Activated CD4-positive, alpha-beta T cell treated with anti-CD3 and anti-CD28 coated beads for 36 hours (primary cell): ENCODE results near the gene PDE3B. TPM values are rescaled to one million over a fixed set of nuclear protein-coding genes. Genes with fewer than 3 reads are reported as not detected.
A peak's percentile ranks its signal among the peaks of the same experiment; 100 is the strongest.
"Not testable (repeated sequence)": the region's sequence is repeated elsewhere in the genome, so short reads cannot be mapped to it uniquely, and the experiment has no call there.

Experiments
- ATAC-seq: fragments of 200-7000 bp; cut with Tn5 transposase; one replicate; pipeline ENCODE4 v1.10.0; 2021; ENCODE audit warnings: mild to moderate bottlenecking, moderate library complexity
- CTCF ChIA-PET: fragments of 350-600 bp; sonication (Branson Sonifier 250); formaldehyde crosslinking; loops from one replicate; lab custom pipeline; 2021; ENCODE audit warnings: antibody characterized with exemption; lab: Charles Lee
- POLR2A ChIA-PET: fragments of 350-600 bp; sonication (Branson Sonifier 250); formaldehyde crosslinking; loops from one replicate; lab custom pipeline; 2021; ENCODE audit warnings: antibody characterized with exemption, inconsistent platforms; lab: Charles Lee
- DNase-seq: peaks from one replicate; pipeline ENCODE4 v3.0.0-alpha.2; 2020
- H3K27ac Mint-ChIP-seq: one replicate; pipeline ENCODE4 v1.8.0; 2021; ENCODE audit warnings: mixed read lengths
- H3K27me3 Mint-ChIP-seq: one replicate; pipeline ENCODE4 v1.8.0; 2021; ENCODE audit warnings: mixed read lengths
- H3K36me3 Mint-ChIP-seq: one replicate; pipeline ENCODE4 v1.8.0; 2021; ENCODE audit warnings: low read depth, mixed read lengths
- H3K4me1 Mint-ChIP-seq: one replicate; pipeline ENCODE4 v1.8.0; 2021; ENCODE audit warnings: mixed read lengths
- H3K4me3 Mint-ChIP-seq: one replicate; pipeline ENCODE4 v1.8.0; 2021; ENCODE audit warnings: mild to moderate bottlenecking, moderate library complexity, mixed read lengths
- H3K9me3 Mint-ChIP-seq: one replicate; pipeline ENCODE4 v1.8.0; 2021; ENCODE audit warnings: low read depth, mixed read lengths
- intact Hi-C, 2 experiments: fragments of 100-400 bp; cut with DNase I in 1 of 2; cut with micrococcal nuclease in 1 of 2; formaldehyde crosslinking; loops; one replicate each; pipeline versions ENCODE4 v1.14.2 to v1.15.1; 2022 to 2024; cut with DNase I, micrococcal nuclease
- total RNA-seq, 2 experiments: library from RNA; stranded (reverse); gene quantifications; one replicate each; pipeline ENCODE4 v1.2.3, GENCODE V29; 2021

PDE3B gene
- total RNA-seq, 2 experiments from 2014 or later = 24.7 to 25.8 TPM

DNA sequence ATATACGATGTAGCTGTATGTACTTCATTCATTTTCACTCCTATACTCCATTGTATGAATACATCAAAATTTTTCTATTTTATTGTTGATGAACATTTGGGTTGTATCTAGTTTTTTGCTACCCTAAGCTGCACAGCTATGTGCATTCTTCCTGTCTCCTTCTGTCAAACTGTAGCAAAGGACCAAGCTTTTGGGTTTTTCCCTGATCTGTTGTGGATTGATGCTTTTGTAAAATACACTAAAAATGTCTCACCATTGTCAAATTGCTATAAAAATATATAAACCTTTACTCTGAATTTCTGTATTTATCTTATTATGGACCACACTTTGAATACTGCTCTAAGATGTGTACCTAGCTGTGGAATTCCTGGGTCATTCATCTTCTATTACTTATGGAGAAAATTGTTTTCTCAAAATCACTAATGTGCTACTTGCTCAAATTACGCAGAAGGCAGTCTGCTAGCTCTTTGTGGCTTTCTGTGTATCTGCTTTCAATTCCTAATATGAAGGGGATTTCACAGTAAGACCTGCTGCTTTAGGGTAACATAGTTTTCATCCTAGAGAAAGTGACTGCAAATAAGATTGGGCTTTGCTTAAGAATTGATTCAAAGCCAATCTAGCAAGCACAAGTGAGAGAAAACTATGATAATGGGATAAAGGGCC, 125.1 kb downstream of the PDE3B start:
- H3K36me3 Mint-ChIP-seq = no peaks in the 10 kb centered on the region
- peak overlapping the region; percentile 13 for H3K4me3 Mint-ChIP-seq
- POLR2A ChIA-PET = interaction anchor here (0.7 to 1.1 kb wide), 5 partner anchors 9 to 239 kb away, joined by 3 to 7 read pairs (median 3); partner anchors contain the start of gene CYP2R1
- ATAC-seq (peak; percentile 72), DNase-seq (peak; percentile 27)
- no peaks in the 10 kb centered on the region for H3K9me3 Mint-ChIP-seq
- intact Hi-C loops = loop anchor here in 1 of 2 experiments (1.0 to 10.0 kb wide), 5 partner anchors 122 to 434 kb away; no protein-coding TSS in a partner anchor
- peaks cover 55% of the 10 kb centered on the region for H3K4me1 Mint-ChIP-seq
- peak overlapping the region; percentile 58 for H3K27ac Mint-ChIP-seq
- H3K27me3 Mint-ChIP-seq = no peaks in the 10 kb centered on the region
- CTCF ChIA-PET = interaction anchor here (0.6 to 1.0 kb wide), 7 partner anchors 9 to 206 kb away, joined by 3 to 5 read pairs (median 3); no protein-coding TSS in a partner anchor

DNA sequence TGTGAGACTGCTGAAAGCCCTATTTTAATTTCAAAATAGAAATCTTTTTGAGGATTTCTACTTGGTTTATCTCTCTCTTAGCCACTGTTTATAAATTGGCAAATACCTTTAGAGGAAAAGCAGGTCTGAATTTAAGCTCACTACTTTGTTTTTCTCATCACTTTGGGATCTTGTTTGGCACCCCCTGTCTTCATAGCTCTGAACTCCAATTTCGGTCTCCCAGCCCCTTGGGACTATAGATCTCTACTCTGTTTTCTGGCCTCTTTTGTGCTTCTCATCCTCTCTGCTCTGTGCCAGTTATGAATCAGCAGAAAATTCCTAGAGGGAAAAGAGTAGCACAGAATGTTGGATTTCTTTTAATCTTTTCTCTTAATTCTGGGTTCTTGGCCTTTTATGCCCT, 130.2 kb downstream of the PDE3B start:
- Mint-ChIP-seq H3K4me3 (no peak overlapping the region), H3K4me1 (peaks cover 55% of the 10 kb centered on the region), H3K27me3 (no peaks in the 10 kb centered on the region), H3K36me3 (peaks cover 26% of the 10 kb centered on the region), H3K9me3 (peaks cover 1% of the 10 kb centered on the region), H3K27ac (peak overlapping the region; percentile 48)
- intact Hi-C loops = no loop called here
- ATAC-seq = peak; percentile 58
- DNase-seq = peak; percentile 25
- CTCF ChIA-PET = interaction anchor here (0.7 to 1.2 kb wide), 4 partner anchors 23 to 474 kb away, joined by 3 to 4 read pairs (median 4); no protein-coding TSS in a partner anchor
- POLR2A ChIA-PET = no interaction called here

DNA sequence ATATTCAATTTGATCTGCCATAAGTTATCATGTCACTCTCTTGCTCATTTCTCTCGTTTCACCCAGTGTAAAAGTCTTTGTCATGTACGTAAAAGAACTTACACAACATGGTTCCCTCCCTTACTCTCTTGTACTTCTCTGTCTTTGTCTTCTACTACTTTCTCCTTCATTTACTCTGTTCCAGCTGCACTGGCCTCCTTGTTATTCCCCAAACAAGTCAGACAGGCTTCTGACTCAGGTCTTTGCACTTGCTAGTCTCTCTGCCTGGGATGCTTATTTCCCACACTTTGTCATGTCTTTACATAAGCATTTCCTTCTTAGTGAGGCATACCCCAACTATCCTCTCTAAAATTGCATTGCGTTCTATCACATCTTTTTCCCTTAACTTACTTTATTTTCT, 131.1 kb downstream of the PDE3B start:
- Mint-ChIP-seq H3K9me3 (peaks cover 1% of the 10 kb centered on the region), H3K27ac (peak overlapping the region; percentile 10), H3K27me3 (no peaks in the 10 kb centered on the region), H3K4me1 (peaks cover 57% of the 10 kb centered on the region), H3K36me3 (peaks cover 35% of the 10 kb centered on the region), H3K4me3 (no peak overlapping the region)
- POLR2A ChIA-PET = no interaction called here
- no peak for DNase-seq
- peak; percentile 26 for ATAC-seq
- intact Hi-C loops = no loop called here
- CTCF ChIA-PET = interaction anchor here (1.0 to 1.1 kb wide), 3 partner anchors 51 to 474 kb away, joined by 3 to 4 read pairs (median 3); no protein-coding TSS in a partner anchor

- Mint-ChIP-seq H3K27me3 (no peaks in the 10 kb centered on the region), H3K9me3 (peaks cover 4% of the 10 kb centered on the region), H3K4me3 (no peak overlapping the region), H3K4me1 (peaks cover 58% of the 10 kb centered on the region), H3K36me3 (peaks cover 43% of the 10 kb centered on the region), H3K27ac (peak overlapping the region; percentile 33)
- DNase-seq (no peak), ATAC-seq (no peak)
- CTCF ChIA-PET = interaction anchor here (0.7 kb wide), 1 partner anchor 10 kb away, joined by 3 read pairs; no protein-coding TSS in a partner anchor
- POLR2A ChIA-PET = no interaction called here
- intact Hi-C loops = no loop called here
These were observed 132.3 kb downstream of the PDE3B start for GRCh38 chr11:14775897-14776296.

DNA sequence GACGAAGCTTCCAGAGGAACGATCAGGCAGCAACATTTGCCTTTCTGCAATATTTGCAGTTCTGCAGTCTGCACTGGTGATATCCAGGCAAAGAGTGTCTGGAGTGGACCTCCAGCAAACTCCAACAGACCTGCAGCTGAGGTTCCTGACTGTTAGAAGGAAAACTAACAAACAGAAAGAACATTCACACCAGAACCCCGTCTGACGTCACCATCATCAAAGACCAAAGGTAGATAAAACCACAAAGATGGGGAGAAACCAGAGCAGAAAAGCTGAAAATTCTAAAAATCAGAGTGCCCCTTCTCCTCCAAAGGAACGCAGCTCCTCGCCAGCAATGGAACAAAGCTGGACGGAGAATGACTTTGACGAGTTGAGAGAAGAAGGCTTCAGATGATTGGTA, 134.9 kb downstream of the PDE3B start:
- peak; percentile 26 for DNase-seq
- H3K27me3 Mint-ChIP-seq, ATAC-seq, intact Hi-C loops, H3K4me3 Mint-ChIP-seq: not testable (repeated sequence)
- CTCF ChIA-PET = interaction anchor here (0.8 to 2.0 kb wide), 3 partner anchors 10 to 129 kb away, joined by 3 to 7 read pairs (median 3); no protein-coding TSS in a partner anchor
- Mint-ChIP-seq H3K9me3 (peaks cover 16% of the 10 kb centered on the region), H3K27ac (peak overlapping the region; percentile 51), H3K4me1 (peaks cover 55% of the 10 kb centered on the region), H3K36me3 (peaks cover 65% of the 10 kb centered on the region)
- POLR2A ChIA-PET = interaction anchor here (1.5 kb wide), 1 partner anchor 10 kb away, joined by 4 read pairs; no protein-coding TSS in a partner anchor

DNA sequence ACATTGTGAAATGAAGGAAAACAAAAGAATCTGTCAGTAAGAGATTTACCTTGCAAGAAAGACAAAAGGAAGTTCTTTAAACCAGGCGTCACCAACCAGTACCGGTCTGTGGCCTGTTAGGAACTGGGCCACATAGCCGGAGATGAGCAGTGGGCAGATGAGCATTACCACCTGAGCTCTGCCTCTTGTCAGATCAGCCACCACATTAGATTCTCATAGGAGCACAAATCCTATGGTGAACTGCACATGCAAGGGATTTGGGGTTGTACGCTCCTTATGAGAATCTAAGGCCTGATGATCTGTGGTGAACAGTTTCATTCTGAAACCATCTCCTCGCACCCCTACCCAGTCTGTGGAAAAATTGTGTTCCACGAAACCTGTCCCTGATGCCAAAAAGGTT, 140.2 kb downstream of the PDE3B start:
- ATAC-seq (peak; percentile 44), DNase-seq (peak; percentile 8)
- intact Hi-C loops = no loop called here
- Mint-ChIP-seq H3K4me3 (no peak overlapping the region), H3K27me3 (no peaks in the 10 kb centered on the region), H3K27ac (peak overlapping the region; percentile 53), H3K36me3 (peaks cover 50% of the 10 kb centered on the region), H3K9me3 (peaks cover 23% of the 10 kb centered on the region), H3K4me1 (peaks cover 38% of the 10 kb centered on the region)
- ChIA-PET CTCF (no interaction called here), POLR2A (no interaction called here)

DNA sequence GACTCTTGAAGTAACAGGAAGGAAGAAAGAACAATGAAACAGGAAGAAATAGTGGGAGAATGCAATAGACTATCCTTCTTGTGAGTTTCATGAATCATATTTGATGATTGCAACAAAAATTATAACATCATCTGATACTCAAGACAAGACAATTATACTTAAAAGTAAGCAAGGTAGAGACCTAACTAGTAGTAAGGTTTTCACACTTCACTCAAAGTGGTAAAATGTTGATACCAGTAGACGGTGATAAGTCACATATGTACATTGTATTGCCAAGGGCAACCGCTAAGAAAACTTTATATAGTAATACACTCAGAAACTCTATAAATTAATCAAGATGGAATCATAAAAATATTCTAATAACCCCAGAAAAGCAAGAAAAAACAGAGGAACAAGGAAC, 140.6 kb downstream of the PDE3B start:
- no peak for DNase-seq
- peak overlapping the region; percentile 53 for H3K27ac Mint-ChIP-seq
- peaks cover 23% of the 10 kb centered on the region for H3K9me3 Mint-ChIP-seq
- ATAC-seq = peak; percentile 70
- H3K36me3 Mint-ChIP-seq = peaks cover 47% of the 10 kb centered on the region
- intact Hi-C loops = no loop called here
- peaks cover 34% of the 10 kb centered on the region for H3K4me1 Mint-ChIP-seq
- ChIA-PET CTCF (no interaction called here), POLR2A (no interaction called here)
- no peak overlapping the region for H3K4me3 Mint-ChIP-seq
- H3K27me3 Mint-ChIP-seq = no peaks in the 10 kb centered on the region

DNA sequence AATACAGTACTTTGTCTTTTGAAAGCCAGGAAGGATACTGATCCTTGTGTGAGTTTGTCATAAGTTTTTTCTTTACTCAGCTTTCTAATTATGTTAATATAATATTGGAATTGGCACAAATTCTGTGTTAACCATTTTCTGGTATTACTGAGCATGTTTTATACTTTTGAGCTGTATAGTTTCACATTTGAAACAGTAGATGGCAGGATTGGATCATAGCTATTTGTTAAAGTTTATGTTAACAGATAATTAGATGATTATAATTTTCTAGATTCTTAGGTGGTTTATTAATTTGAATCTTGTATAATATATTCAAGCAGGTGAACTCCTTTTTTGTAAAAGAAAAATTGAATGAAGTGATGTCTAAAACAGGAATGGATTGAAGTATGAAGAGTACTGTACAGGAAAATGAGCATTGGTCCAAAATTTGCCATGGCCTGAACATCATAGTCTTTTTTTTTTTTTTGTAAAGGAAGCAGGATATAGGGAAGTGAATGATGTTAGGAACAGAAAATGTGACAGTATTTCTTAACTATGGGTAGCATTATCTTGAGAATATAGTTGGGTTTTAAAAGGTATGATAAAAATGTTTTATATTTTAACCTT, 146.4 kb downstream of the PDE3B start:
- H3K27ac Mint-ChIP-seq = no peak overlapping the region
- POLR2A ChIA-PET = interaction anchor here (1.0 kb wide), 1 partner anchor 117 kb away, joined by 4 read pairs; no protein-coding TSS in a partner anchor
- DNase-seq (no peak), ATAC-seq (no peak)
- peaks cover 7% of the 10 kb centered on the region for H3K4me1 Mint-ChIP-seq
- H3K9me3 Mint-ChIP-seq = no peaks in the 10 kb centered on the region
- no peaks in the 10 kb centered on the region for H3K27me3 Mint-ChIP-seq
- H3K36me3 Mint-ChIP-seq = peaks cover 9% of the 10 kb centered on the region
- CTCF ChIA-PET = interaction anchor here (0.6 to 5.0 kb wide), 26 partner anchors 9 to 489 kb away, joined by 3 to 194 read pairs (median 3); partner anchors contain the start of genes CALCB, COPB1 and CYP2R1
- intact Hi-C loops = loop anchor here (1.0 to 2.0 kb wide), 4 partner anchors 117 to 285 kb away; no protein-coding TSS in a partner anchor
- H3K4me3 Mint-ChIP-seq = no peak overlapping the region

DNA sequence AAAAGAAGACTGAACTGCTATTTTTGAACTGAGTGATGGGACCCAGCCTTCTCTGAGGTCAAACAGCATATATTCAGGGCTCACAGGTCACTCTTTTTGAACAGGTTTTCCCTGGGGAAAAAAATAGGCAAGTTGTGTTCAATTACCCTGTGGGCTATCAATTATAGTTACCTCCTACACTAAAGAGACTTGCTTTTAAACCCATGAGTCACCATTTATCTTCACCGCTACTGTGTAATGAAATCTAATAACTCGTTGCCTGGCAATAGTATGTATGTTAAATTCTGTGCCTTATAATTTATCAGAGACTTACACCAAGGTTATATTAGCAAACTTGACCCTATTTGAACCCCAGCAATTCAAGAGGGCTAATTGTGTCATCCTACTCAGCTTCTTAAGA, 149.9 kb downstream of the PDE3B start:
- Mint-ChIP-seq H3K36me3 (peaks cover 39% of the 10 kb centered on the region), H3K27ac (no peak overlapping the region), H3K9me3 (no peaks in the 10 kb centered on the region), H3K27me3 (no peaks in the 10 kb centered on the region), H3K4me1 (peaks cover 11% of the 10 kb centered on the region), H3K4me3 (no peak overlapping the region)
- ChIA-PET CTCF (interaction anchor here (2.5 kb wide), 1 partner anchor 114 kb away, joined by 22 read pairs; no protein-coding TSS in a partner anchor), POLR2A (no interaction called here)
- intact Hi-C loops = no loop called here
- no peak for ATAC-seq
- no peak for DNase-seq

GRCh38 chr11:14796028-14796427, 152.4 kb downstream of the PDE3B start:
- Mint-ChIP-seq H3K36me3 (peaks cover 50% of the 10 kb centered on the region), H3K4me1 (peaks cover 11% of the 10 kb centered on the region)
- H3K27me3 Mint-ChIP-seq, intact Hi-C loops, DNase-seq, POLR2A ChIA-PET, H3K27ac Mint-ChIP-seq, ATAC-seq, H3K4me3 Mint-ChIP-seq, H3K9me3 Mint-ChIP-seq: not testable (repeated sequence)
- CTCF ChIA-PET = interaction anchor here (0.5 to 2.5 kb wide), 3 partner anchors 22 to 112 kb away, joined by 3 to 22 read pairs (median 4); no protein-coding TSS in a partner anchor

DNA sequence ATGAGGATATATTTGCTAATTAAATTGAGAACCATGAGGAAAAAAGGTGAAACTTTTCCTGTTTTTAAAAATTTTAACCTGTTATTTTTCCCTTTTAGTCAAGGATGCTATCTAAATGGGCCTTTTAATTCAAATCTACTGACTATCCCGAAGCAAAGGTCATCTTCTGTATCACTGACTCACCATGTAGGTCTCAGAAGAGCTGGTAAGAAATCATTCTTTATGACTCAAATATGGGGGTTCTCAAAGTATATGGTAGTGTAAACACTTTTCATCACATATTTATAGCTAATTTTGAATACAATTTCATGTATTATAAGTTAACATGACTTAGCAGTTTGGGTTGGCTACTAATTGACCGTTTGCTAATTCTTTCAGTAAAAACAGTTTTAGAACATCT, 160.2 kb downstream of the PDE3B start:
- DNase-seq = no peak
- Mint-ChIP-seq H3K27me3 (no peaks in the 10 kb centered on the region), H3K36me3 (peaks cover 54% of the 10 kb centered on the region), H3K27ac (no peak overlapping the region), H3K4me3 (no peak overlapping the region), H3K9me3 (peaks cover 6% of the 10 kb centered on the region), H3K4me1 (peaks cover 8% of the 10 kb centered on the region)
- intact Hi-C loops = no loop called here
- ChIA-PET POLR2A (no interaction called here), CTCF (interaction anchor here (0.7 to 0.9 kb wide), 3 partner anchors 99 to 273 kb away, joined by 3 to 4 read pairs (median 3); no protein-coding TSS in a partner anchor)
- peak; percentile 51 for ATAC-seq
